Thyroid gland (tissue), 4 donors: Measurements from ENCODE around the gene PREB.

Source experiments
- POLR2A ChIP-seq, 2 donors: fragments of 450-650 bp; IDR thresholded peaks; one replicate each; pipeline ENCODE4 v1.6.1; 2017; ENCODE audit warnings: antibody characterized with exemption in 2 of 2, mild to moderate bottlenecking in 2 of 2, moderate library complexity in 1 of 2
- TF ChIP-seq, protein P1 (sequence below), 6 experiments: fragments of 200-600 bp in 3 of 6; fragments of 450-650 bp in 3 of 6; sonication (generic) in 3 of 6; IDR thresholded peaks; one replicate each; pipeline ENCODE4 v1.5.1; 2016 to 2019; ENCODE audit warnings: antibody characterized with exemption in 6 of 6, mild to moderate bottlenecking in 2 of 6, inconsistent platforms in 1 of 6, moderate library complexity in 1 of 6

DNA sequence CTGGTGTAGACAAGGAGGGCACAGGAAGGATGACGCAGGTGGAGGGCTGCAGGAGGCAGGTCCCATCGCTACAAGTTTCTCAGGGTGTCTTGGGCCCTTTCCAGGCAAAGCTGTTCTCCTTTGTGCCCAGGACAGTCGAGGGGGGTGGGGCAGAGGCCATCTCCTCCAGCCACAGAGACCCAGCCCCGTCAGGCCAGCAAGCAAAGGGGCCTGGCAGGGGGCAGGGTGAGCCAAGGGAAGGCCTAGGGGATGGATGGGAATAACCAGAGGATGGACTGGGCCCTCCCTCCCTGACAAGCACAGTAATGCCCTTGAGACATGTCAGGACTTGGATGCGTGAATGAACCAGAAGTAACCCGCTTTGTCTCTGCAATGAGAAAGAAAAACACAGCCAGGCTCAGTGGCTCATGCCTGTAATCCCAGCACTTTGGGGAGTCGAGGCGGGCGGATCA is 20.7 kb upstream of the PREB start:
- TF ChIP-seq, protein P1, sequence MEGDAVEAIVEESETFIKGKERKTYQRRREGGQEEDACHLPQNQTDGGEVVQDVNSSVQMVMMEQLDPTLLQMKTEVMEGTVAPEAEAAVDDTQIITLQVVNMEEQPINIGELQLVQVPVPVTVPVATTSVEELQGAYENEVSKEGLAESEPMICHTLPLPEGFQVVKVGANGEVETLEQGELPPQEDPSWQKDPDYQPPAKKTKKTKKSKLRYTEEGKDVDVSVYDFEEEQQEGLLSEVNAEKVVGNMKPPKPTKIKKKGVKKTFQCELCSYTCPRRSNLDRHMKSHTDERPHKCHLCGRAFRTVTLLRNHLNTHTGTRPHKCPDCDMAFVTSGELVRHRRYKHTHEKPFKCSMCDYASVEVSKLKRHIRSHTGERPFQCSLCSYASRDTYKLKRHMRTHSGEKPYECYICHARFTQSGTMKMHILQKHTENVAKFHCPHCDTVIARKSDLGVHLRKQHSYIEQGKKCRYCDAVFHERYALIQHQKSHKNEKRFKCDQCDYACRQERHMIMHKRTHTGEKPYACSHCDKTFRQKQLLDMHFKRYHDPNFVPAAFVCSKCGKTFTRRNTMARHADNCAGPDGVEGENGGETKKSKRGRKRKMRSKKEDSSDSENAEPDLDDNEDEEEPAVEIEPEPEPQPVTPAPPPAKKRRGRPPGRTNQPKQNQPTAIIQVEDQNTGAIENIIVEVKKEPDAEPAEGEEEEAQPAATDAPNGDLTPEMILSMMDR (IDR thresholded peaks at IDR 0.05), result no peak
- no peak for TF ChIP-seq POLR2A (IDR thresholded peaks at IDR 0.05)
